NCI-H226 (cell line): ENCODE measurements around the gene USP54.

ENCODE experiments used
- DNase-seq: peaks from one replicate; pipeline ENCODE4 v3.0.0-alpha.2; 2015

USP54 gene

DNA sequence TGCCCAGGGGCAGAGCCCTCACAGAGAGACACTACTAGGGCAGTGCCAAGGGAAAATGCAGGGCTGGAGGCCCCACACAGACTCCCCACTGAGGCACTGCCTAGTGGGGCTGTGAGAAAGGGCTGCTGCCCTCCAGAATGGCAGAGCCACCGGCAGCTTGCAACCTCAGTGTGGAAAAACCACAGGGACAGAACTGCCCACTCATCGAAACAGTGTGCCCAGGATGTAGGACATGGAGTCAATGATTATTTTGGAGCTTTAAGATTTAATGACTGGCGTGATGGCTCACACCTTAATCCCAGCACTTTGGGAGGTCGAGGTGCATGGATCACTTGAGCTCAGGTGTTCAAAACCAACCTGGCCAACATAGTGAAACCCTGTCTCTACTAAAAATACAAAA lies 130.2 kb downstream of the USP54 start:
- DNase-seq, result no peak

DNA sequence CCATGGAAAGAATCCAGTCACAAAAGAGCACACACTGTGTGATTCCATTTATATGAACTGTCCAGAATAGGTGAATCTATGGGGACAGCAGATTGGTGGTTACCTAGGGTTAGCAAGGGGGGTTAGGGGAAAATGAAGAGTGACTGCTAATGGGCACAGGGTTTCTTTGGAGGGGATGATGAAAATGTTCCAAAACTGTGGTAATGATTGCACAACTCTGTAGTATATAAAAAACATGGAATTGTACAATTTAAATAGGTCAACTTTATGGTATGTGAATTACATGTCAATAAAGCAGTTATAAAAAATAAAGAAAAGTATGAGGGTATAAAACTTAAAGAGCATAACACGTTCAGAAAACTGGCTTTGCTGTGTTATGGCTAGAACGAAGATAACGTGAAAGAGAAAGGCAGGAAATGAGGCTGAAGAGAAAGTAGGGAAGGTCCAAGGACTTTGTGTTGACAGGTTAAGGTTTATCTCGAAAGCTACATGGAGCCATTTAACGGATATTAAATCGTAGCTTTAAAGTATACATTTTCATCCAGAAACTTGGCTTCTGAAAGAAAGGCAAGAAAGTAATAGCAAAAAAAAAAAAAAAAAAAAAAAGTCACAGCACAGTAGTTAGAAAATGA lies 131.3 kb downstream of the USP54 start:
- DNase-seq, result no peak

DNA sequence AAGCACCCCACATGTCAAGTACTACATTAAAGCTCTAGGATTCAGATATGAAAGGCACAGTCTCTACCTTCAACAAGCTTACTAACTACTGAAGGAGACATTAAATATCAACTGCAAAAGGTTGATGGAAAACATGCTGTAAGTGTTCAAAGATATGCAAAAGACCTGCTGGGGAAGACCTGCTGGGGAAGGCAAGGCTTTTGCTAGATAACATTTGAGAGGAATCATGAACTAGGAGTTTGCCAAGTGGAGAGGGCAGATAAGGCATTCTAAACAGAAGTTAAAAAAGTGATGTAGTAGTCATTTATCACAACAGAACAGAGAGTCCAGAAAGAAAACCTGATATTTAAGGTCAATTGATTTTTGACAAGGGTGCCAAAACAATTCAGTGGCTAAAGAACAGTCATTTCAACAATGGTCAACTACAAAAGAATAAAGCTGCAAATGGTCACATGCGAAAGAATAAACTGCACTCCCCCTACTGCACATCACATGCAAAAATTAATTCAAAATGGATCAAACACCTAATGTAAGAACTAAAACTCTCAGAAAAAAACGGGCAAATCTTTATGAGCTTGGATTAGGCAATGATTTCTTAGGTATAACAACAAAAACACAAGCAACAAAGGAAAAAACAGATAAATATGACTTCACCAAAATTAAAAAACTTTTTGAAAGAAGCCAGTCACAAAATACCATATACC lies 134.8 kb downstream of the USP54 start:
- no peak for DNase-seq

DNA sequence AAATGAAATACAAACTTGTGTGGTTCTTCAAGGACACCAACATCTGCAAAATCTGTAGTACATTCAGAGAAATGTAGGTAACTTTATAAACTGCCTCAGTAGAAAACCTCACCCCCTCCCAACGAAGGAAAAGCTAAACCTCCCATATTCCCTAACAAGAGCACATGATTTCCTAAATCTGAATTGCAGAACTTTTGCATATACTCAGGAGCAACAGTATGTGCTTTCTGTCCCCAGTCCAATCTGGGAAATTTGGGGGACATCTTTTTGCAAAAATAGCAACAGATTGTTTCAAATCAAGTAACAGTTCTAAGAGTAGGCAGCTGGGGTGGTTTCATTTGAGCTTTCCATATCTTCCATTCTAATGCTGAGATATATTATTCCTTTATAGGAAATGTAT lies 142.0 kb downstream of the USP54 start:
- no peak for DNase-seq

DNA sequence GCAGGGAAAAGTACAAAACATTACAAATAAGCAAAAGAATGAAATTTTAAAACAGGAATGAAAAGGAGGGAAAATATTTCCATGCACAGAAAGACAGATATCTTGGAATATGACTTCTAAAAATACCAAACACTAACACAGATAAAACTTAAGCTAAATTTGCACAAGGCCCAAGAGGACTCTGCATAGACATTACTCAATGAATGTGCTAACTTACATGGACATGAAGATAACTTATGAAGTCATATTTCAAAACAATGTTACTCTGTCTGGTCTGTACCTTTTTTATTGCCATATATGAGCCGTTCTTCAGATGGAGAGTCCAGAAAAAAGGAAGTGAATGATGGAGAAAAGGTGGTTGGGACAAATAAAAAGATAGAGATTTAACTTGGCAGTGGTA lies 142.8 kb downstream of the USP54 start:
- DNase-seq, result no peak
